Duodenal mucosa (tissue), 2 donors: Measurements from ENCODE around the gene CCDC27.
A peak's percentile ranks its signal among the peaks of the same experiment; 100 is the strongest.
"Not testable (repeated sequence)": the region's sequence is repeated elsewhere in the genome, so short reads cannot be mapped to it uniquely, and the experiment has no call there.

ENCODE experiments used
- H3K27ac ChIP-seq: one replicate; pipeline ENCODE4 v1.7.0; 2013; ENCODE audit warnings: low read depth, low read length
- H3K27me3 ChIP-seq, 2 donors: one replicate each; pipeline ENCODE4 v1.7.0; 2013; ENCODE audit warnings: low read length in 2 of 2, control low read depth in 1 of 2; ENCODE audit not compliant: insufficient read depth in 2 of 2, control insufficient read depth in 1 of 2
- H3K36me3 ChIP-seq, 2 donors: one replicate each; pipeline ENCODE4 v1.7.0; 2013; ENCODE audit warnings: low read length in 2 of 2, control low read depth in 1 of 2; ENCODE audit not compliant: insufficient read depth in 2 of 2, control insufficient read depth in 1 of 2
- H3K4me1 ChIP-seq, 2 donors: one replicate each; pipeline ENCODE4 v1.7.0; 2013; ENCODE audit warnings: low read length in 2 of 2, control low read depth in 1 of 2; ENCODE audit not compliant: insufficient read depth in 2 of 2, control insufficient read depth in 1 of 2
- H3K4me3 ChIP-seq, 2 donors: one replicate each; pipeline ENCODE4 v1.7.0; 2013; ENCODE audit warnings: low read length in 2 of 2, low read depth in 1 of 2
- H3K9ac ChIP-seq, 2 donors: one replicate each; pipeline ENCODE4 v1.7.0; 2013; ENCODE audit warnings: low read length in 2 of 2, low read depth in 1 of 2
- H3K9me3 ChIP-seq, 2 donors: one replicate each; pipeline ENCODE4 v1.7.0; 2013; ENCODE audit warnings: low read length in 2 of 2, control low read depth in 1 of 2; ENCODE audit not compliant: control insufficient read depth in 1 of 2

The CCDC27 gene

DNA sequence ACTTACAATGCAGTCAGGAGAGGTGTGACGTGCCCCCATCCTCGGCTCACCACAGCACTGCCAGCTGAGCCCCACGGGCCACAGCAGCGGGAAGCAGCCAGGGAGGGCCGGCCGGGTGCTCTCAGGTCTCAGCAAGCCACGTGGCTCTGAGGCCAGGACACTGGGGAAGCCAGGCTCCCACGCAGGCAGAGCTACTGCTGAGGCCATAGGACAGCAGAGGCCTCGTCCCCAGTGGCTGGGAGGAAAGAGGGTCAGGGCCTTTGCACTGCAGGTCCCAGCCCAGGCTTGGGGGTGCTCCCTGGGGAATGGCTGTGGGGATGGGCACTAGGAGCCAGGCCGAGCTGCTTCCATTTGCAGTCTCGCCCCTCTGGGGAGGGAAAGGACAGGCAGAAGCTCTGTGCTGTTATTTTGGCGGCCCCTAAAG lies 38.3 kb downstream of the CCDC27 start:
- H3K27me3 ChIP-seq = no peaks in the 10 kb centered on the region
- peaks cover 12 to 36% of the 10 kb centered on the region in 2 donors for H3K36me3 ChIP-seq
- H3K9ac ChIP-seq = no peak overlapping the region
- H3K4me1 ChIP-seq = peaks cover 10 to 19% of the 10 kb centered on the region in 2 donors
- no peak overlapping the region for H3K4me3 ChIP-seq
- no peaks in the 10 kb centered on the region for H3K9me3 ChIP-seq
- H3K27ac ChIP-seq = no peak overlapping the region

DNA sequence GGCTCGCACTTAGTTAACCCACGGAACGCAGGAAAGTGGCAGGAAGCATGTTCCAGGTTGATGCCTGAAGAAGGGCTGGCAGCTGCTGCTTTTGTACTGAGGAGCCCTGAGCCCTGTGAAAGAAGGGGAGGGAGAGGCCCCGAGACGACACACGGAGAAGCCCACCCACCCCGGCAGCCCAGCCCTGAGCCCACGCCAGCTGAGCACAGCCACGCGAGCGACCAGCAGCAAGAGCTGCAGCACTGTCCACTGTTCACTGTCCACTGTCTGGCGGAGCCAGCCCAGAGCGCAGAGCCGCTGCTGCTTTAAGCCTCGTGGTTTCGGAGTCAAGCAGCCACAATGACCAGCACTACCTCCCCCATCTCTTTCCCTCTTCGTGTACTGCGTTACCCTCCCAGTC lies 38.7 kb downstream of the CCDC27 start:
- Histone ChIP-seq H3K36me3 (peaks cover 12 to 34% of the 10 kb centered on the region in 2 donors), H3K27me3 (no peaks in the 10 kb centered on the region), H3K9me3 (no peaks in the 10 kb centered on the region), H3K27ac (no peak overlapping the region), H3K4me3 (no peak overlapping the region), H3K4me1 (peaks cover 12 to 19% of the 10 kb centered on the region in 2 donors), H3K9ac (no peak overlapping the region)

DNA sequence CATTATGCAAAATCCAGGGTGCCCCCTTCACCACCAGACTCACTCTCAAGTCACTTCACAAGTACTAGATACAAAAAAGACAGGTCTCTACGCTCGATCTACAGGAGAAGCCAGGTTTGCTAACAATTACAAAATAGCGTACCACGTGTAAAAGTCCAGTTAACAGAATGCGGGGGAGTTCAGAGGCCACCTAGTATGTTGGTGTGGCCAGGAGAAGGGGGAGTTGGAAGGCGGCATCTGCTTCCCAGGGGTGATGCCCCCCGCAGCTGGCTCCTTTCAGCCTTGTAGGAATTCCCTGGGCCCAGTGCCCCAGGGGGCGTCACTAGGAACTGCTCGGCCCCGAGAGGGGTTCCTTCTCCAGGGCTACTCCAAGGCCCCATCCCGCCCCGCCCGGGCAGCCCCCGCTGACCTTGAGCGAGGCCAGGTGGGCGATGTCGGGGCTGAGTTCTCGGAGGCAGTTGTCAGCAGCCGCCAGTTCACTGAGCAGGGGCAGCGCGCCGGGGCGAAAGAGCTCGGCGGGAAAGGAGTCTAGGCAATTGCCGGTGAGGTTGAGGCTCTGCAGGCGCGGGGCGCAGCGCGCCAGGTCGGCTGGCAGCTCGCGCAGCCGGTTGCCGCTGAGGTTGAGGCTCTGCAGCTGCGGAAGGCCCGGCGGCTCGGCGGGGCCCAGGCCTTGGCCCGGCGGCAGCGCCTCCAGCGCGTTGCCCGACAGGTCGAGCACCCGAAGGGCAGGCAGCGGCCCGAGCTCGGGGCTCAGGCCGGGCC lies 43.4 kb downstream of the CCDC27 start:
- H3K9me3 ChIP-seq = no peaks in the 10 kb centered on the region
- no peak overlapping the region for H3K27ac ChIP-seq
- peaks cover 4% of the 10 kb centered on the region in 2 donors for H3K36me3 ChIP-seq
- peaks cover 12 to 27% of the 10 kb centered on the region in 2 donors for H3K4me1 ChIP-seq
- no peaks in the 10 kb centered on the region for H3K27me3 ChIP-seq
- H3K9ac ChIP-seq = peak overlapping the region; percentile 42 to 53
- H3K4me3 ChIP-seq = peak overlapping the region; percentile 69 to 92

DNA sequence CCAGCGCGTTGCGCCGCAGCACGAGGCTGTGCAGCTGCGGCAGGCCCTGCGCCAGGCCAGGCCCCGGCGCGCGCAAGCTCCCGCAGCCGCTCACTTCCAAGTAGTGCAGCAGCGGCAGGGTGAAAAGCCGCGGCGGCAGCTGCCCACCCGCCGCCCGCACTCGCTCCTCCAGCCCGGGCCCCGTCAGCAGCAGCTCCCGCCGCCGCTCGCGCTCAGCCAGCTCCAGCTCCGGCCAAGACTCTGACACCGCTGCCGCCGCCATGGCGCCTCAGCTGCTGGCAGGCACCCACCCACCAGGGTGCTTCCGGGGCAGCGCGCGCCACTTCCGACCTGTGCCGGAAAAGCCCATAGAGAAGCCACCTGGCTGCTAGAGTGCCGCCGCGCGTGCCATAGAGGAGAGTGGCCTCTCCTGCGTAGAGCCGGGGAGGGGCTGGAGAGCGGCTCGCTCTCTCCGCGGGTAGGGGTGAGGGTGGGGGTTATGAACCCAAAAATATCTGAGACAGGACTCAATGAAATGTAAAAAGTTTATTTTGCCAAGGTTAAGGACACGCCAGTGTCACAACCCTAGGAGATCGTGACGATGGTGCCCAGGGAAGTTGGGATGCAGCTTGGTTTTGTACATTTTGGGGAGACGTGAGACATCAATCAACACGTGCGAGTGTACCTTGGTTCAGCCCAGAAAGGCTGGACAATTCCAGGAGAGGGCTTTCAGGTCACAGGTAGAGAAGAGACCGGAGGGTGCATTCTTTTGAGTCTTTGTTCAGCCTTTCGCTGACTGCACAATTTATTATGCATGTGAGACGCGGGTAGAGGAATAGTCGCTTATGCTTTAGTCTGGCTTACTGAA lies 44.2 kb downstream of the CCDC27 start, which contains the start of gene LRRC47:
LRRC47 (minus strand) TSS at position 284 of the 847 bp plus-strand sequence; CDS start at position 262, 22 bp downstream.
- Histone ChIP-seq H3K36me3 (peaks cover 3 to 4% of the 10 kb centered on the region in 2 donors), H3K27ac (no peak within 1 kb of the TSS), H3K4me1 (peaks cover 12 to 27% of the 10 kb centered on the region in 2 donors), H3K9me3 (no peaks in the 10 kb centered on the region), H3K4me3 (peak within 1 kb of the TSS; percentile 69 to 92), H3K27me3 (no peaks in the 10 kb centered on the region), H3K9ac (peak within 1 kb of the TSS; percentile 42 to 53)

DNA sequence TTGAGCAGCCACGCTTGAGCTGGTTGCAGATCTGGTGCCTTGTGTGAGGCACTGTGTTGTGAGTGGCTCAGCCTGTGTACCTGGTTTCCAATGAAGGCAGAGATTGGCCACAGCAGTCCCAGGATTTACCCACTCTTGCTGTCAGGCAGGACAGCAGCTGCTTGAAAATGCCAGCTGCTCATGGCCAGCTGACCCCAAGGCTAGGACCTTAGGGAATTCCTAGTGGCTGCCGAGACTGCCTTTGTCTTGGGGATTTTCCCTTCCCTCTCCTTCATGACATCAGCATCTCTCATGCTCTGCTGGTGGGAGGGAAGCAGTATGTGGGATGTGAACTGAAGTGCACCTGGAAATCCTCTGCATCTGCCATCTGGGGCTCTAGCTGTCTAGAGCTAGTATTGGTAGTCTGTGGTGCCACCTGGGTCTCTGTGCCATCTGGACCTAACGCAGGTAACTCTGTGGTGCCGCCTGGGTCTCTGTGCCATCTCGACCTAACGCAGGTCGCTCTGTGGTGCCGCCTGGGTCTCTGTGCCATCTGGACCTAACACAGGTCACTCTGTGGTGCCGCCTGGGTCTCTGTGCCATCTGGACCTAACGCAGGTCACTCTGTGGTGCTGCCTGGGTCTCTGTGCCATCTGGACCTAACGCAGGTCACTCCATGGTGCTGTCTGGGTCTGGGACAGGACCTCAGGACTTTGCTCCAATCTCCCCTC lies 47.9 kb downstream of the CCDC27 start:
- no peaks in the 10 kb centered on the region for H3K36me3 ChIP-seq
- no peaks in the 10 kb centered on the region for H3K27me3 ChIP-seq
- no peak overlapping the region for H3K4me3 ChIP-seq
- peaks cover 6 to 17% of the 10 kb centered on the region in 2 donors for H3K4me1 ChIP-seq
- no peak overlapping the region for H3K9ac ChIP-seq
- no peaks in the 10 kb centered on the region for H3K9me3 ChIP-seq
- no peak overlapping the region for H3K27ac ChIP-seq

DNA sequence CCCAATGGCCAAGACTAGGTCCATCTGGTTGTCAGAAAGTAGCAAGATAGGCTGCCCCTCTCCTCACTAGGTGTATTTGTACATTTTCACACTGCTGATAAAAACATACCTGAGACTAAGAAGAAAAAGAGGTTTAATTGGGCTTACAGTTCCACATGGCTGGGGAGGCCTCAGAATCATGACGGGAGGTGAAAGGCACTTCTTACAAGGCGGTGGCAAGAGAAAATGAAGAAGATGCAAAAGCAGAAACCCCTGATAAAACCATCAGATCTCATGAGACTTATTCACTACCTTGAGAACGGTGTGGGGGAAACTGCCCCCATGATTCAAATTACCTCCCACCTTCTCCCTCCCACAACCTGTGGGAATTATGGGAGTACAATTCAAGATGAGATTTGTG lies 48.5 kb downstream of the CCDC27 start:
- not testable (repeated sequence) for H3K9ac ChIP-seq, H3K9me3 ChIP-seq, H3K27me3 ChIP-seq, H3K36me3 ChIP-seq, H3K27ac ChIP-seq, H3K4me3 ChIP-seq
- H3K4me1 ChIP-seq = peaks cover 0 to 11% of the 10 kb centered on the region in 2 donors

DNA sequence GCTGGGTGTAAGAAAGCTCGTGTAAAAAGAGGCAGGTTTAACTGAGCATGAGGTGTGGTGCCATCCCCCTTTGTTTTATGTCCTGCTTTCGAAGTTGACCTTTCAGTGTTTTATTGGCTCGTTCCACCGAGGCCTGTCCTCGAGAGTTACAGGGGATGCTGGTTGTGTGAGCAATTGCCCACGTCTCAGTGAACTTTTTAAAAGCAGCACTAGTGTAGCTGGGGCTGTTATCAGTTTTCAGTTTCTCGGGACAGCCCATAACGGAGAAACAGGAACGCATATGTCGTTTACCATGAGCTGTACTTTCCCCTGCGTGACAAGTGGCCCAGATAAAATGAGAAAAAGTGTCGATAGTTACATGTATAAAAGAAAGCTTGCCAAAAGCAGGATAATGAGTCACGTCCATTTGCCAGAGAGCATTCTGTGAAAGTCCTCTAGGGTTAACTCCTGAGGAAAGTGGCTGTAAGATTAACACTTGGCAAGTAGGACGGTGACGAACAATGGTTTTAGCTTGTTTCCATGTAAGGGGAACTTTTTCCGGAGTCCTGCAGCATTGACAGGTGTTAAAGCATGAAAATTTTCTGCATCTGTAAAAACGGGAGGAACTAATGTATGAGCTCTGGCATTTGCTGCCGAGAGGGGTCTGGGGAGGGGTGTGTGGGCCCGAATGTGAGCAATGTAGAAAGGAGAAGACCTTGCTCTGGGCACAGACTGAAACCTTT lies 51.8 kb downstream of the CCDC27 start:
- Histone ChIP-seq H3K4me3 (no peak overlapping the region), H3K9ac (no peak overlapping the region), H3K27me3 (no peaks in the 10 kb centered on the region), H3K4me1 (peaks cover 0 to 4% of the 10 kb centered on the region in 2 donors), H3K27ac (no peak overlapping the region), H3K9me3 (peaks cover 0 to 2% of the 10 kb centered on the region in 2 donors), H3K36me3 (no peaks in the 10 kb centered on the region)

DNA sequence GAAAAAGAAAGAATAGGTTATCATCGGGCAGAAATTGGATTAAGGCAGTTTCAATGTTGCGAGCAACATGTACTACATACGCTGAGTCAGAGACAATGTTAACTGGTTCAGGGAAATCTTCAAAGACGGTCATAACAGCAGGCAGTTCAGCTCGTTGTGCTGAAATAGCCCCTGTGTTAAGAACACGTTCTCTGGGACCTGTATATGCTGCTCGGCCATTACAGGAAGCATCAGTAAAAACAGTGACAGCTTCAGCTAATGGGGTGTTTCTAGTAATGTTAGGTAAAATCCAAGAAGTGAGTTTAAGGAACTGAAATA lies 52.3 kb downstream of the CCDC27 start:
- H3K9ac ChIP-seq, H3K27ac ChIP-seq, H3K4me1 ChIP-seq, H3K9me3 ChIP-seq, H3K27me3 ChIP-seq, H3K36me3 ChIP-seq, H3K4me3 ChIP-seq: not testable (repeated sequence)

DNA sequence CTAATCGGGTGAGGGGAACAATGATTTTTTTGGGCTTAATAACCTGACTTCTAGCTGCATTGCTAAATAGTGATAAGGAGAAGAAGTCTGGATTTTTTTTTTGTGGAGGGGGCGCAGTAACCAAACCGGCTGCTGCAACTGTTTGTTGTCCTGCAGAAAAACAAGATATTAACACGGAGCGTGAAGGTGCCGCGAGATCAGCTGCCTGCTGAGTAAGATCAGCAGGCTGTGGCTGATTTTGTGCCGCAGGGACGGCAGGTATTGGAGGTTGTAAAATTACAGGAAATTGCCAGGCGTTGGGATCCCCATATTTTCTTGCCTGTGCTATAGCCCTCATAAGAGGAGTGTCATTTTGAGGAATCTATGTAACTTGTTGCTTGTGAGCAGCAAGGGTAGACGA lies 52.8 kb downstream of the CCDC27 start:
- Histone ChIP-seq H3K4me3 (no peak overlapping the region), H3K27me3 (no peaks in the 10 kb centered on the region), H3K27ac (no peak overlapping the region), H3K9ac (no peak overlapping the region), H3K9me3 (peaks cover 0 to 2% of the 10 kb centered on the region in 2 donors), H3K36me3 (no peaks in the 10 kb centered on the region), H3K4me1 (peaks cover 0 to 4% of the 10 kb centered on the region in 2 donors)
